ENCODE measurements around the gene TPCN1.

The TPCN1 gene

GRCh38 chr12:113220593-113221180 is 577 bp upstream of the TPCN1 start:
- DNase-seq (ENCODE audit: low read depth, low spot score), result no peak
- H3K4me3 ChIP-seq (ENCODE audit: low read length), result peak overlapping the region; percentile 86

GRCh38 chr12:113221997-113222729 is 899 bp downstream of the TPCN1 start:
- no peak for DNase-seq (ENCODE audit: low read depth, low spot score)
- peak overlapping the region; percentile 80 for H3K4me3 ChIP-seq (ENCODE audit: low read length)

DNA sequence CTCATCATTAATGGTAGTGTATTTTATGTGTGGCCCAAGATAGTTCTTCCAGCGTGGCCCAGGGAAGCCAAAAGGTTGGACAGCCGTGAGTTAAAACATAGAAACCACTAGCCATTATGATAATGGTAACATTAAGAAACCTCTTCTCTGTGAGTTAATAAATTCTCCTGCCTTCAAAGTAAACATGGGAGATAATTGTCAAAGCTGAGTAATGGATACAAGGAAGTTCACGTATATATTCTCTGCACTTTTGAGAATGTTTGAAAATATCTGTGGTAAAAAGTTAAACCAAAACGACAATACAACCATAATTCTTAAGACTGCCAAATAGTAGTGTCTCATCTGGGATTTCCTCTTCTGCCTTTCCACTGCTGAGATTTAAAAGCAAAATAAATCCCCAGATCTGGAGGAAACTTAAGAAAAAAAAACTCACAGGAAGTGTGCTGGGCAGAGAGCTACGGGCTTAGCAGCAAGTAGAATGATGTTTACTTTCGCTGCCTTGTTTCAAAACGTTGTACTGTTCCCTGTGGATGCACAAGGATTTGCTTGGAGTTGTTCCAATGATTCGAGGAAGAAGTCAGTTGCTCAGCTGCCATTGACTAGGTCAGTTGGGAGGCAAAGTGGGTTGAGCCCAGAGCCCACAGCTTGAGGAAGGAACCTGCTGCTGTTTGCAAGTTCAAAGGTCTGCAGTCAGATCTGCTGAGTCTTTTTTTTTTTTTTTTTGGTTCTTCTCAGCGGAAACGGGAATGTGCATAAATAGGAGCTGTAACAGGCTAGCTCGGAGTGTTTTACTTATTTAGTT is 1.7 kb downstream of the TPCN1 start:
- peak; percentile 50 for DNase-seq (ENCODE audit: low read depth, low spot score)
- H3K4me3 ChIP-seq (ENCODE audit: low read length), result peak overlapping the region; percentile 42

- H3K4me3 ChIP-seq (ENCODE audit: low read length), result no peak overlapping the region
- no peak for DNase-seq (ENCODE audit: low read depth, low spot score)
Measured at GRCh38 chr12:113224955-113225354, 3.7 kb downstream of the TPCN1 start.

DNA sequence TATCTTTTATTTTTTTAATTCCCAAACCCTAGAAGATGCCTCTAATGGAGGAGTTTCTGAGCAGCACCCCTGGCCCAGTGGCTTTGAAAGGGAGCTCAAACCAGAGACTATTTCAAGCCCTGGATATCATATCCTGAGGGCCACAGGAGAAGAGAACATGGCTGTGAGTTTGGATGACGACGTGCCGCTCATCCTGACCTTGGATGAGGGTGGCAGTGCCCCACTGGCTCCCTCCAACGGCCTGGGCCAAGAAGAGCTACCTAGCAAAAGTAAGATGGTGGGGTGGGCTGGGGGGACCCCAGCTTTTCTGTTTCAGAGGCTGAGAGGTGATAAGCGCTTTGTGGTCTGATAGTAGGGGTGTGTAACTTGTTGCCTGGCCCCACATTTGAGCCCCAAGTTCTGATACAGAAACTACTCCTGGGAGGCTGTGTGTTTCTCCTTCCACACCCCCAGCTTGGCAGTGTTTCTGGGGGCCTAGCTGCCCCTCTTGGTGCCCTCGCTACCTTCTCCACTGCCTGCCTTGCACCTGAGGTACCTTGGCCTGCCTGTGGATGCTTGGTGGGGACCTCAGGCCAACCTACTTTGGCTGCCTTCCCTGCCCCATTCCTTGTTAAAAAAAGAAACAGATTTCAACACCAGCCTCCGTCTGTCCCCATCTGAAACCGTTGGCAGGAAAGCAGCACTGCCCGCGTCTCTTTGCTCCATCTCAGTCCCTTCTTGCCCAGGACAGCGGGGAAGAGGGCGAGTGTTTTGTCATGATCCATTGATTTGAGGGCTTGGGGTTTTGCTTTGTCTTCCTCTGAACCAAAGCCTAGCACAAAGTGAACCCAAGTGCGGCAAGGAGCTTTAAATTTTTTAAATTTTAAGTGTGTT is 5.7 kb downstream of the TPCN1 start:
- H3K4me3 ChIP-seq (ENCODE audit: low read length), result no peak overlapping the region
- DNase-seq (ENCODE audit: low read depth, low spot score), result no peak

DNA sequence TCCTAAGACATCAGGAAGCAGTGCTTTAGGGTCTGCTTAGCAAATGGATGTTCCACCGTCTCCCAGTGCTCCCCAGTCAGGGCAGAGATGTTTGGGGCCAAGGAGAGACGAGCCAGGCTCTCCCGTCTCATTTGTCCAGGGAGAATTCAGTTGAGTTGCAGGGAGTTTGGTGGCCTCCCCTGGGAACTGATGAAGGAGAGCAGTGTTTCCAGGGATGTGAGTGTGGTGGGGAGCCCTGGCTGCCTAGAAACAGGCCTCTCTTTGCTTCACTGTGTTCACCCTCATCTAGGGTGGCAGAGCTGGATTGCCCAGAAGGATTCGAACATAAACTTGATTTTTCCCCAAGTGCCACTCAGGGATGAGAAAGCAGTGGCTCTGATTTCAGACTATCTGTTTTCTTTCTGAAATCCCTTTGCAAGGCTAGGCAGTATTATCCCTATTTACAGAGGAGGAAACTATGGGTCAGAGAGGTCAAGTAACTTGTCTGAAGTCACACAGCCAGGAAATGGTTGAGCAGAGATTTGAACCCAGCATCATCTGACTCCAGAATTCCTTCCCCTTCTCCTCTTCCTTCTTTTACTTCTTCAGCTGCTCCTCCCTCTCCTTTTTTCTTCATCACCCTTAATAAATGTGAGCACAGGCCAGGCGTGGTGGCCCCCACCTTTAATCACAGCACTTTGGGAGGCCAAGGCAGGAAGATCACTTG is 6.6 kb downstream of the TPCN1 start:
- H3K4me3 ChIP-seq (ENCODE audit: low read length), result no peak overlapping the region
- DNase-seq (ENCODE audit: low read depth, low spot score), result no peak

GRCh38 chr12:113228394-113229028 is 7.2 kb downstream of the TPCN1 start:
- no peak overlapping the region for H3K4me3 ChIP-seq (ENCODE audit: low read length)
- DNase-seq (ENCODE audit: low read depth, low spot score), result no peak

GRCh38 chr12:113230315-113231234 is 9.3 kb downstream of the TPCN1 start:
- no peak overlapping the region for H3K4me3 ChIP-seq (ENCODE audit: low read length)
- no peak for DNase-seq (ENCODE audit: low read depth, low spot score)

DNA sequence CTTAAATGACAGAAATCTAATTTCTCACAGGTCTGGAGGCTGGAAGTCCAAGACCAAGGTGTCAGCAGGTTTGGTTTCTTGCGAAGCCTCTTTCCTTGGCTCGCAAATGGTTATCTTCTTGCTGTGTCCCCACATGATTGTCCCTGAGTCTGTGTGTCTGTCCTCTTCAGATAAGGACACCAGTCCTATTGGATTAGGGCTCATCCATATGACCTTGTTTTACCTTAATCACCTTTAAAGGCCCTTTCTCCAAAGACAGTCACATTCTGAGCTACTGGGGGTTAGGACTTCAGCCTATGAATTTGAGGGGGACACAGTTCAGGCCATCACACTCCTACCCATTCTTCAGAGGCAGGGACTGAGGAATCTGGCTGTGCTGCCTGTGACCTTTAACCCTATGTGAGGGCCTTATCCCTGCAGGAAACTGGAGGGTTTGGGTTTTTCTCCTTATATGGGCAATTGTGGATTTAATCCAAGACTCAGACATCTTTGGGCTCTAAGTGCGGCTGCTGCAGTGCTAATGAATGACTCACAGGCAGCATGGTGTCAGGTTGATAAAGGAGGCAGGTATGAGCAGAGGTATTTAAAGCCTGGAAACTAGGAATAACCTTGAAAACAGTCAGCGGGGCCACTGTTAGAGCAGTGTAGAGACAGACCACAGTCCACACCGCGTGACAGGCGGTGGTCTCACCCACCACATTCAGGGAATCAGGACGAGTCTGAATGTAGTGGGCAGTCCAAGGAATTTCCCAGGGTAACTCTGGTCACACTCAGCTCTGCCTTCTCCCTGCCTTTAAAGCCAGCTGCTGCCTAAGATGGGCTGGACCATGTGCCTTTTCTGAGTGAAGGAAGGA is 10.2 kb downstream of the TPCN1 start:
- H3K4me3 ChIP-seq (ENCODE audit: low read length), result no peak overlapping the region
- DNase-seq (ENCODE audit: low read depth, low spot score), result no peak

GRCh38 chr12:113232089-113232839 is 11.0 kb downstream of the TPCN1 start:
- DNase-seq (ENCODE audit: low read depth, low spot score), result no peak
- H3K4me3 ChIP-seq (ENCODE audit: low read length), result no peak overlapping the region

DNA sequence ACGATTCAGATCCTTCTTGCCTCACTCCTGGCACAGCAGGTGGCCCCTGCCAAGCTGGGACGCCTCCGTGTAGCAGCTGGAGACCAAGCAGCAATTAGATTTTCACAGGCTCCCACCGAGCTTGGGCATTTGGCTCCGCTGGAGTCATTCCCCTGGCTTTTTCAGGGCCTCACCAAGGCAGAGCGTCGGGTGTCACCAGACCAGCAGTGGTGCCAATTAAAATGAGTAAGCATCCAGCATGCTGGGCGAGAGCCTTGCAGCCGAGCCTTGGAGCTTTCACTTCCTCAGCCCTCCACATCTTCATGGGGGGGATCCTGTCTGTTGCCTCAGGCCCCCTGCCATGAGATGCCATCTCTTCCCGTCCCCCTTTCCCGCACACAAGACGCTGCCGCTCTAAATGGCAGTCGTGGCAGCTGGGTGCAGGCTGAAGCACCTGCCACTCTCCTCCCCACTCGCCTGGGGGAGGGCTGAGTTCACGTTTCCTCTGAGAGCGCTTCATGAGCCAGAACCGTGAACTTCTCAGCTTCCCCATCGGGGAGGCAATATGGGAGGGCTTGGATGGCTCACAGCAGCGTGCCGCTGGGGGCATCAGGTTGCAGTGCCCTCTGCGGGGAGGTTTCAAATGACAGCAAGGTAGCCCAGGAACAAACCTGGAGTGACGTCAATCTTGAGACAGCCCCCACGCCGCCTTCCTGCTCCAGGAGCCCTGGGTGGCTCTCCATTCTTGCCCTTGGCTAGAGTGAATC is 11.7 kb downstream of the TPCN1 start:
- DNase-seq (ENCODE audit: low read depth, low spot score), result no peak
- no peak overlapping the region for H3K4me3 ChIP-seq (ENCODE audit: low read length)

DNA sequence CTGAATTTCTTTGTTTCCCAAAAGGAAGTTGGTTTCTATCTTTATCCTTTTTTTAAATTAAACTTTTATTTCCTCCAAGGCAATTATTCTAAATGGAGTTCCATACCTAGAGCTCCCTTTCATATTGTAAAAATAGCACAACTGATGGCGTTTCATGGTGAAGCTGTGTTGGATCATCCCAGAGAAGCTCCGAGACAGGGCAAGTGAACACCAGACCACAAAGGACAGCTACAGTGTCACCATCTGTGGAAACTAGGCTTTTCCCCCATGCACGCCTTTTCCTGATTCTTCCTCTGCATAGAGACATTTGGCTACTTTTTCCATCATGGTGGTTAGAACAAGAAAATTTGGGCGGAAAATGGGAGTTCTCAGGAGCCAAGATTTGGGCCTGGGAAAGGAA is 12.7 kb downstream of the TPCN1 start:
- no peak for DNase-seq (ENCODE audit: low read depth, low spot score)
- no peak overlapping the region for H3K4me3 ChIP-seq (ENCODE audit: low read length)

DNA sequence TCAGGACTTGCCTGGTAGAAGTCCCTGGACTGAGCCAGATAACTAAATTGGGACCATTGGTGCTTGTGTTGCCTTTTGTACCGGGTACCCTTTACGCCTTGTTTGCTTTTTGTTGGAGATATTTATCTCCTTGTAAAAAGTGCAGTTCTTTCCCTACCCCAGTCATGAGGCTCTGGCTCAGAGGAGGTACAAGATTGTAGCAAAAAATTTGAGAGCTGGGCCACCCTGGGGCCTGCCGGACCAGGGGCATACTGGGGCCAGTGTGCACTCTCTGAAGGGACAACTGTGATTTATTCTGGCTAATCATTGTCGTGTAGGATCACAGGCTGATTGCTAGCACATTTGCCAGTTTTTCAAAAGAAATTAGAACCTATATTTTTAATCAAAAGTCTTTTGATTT is 13.2 kb downstream of the TPCN1 start:
- H3K4me3 ChIP-seq (ENCODE audit: low read length), result no peak overlapping the region

GRCh38 chr12:113235976-113236375 is 14.7 kb downstream of the TPCN1 start:
- no peak overlapping the region for H3K4me3 ChIP-seq (ENCODE audit: low read length)
- DNase-seq (ENCODE audit: low read depth, low spot score), result no peak

More for the DNA sequence above, 13.2 kb downstream of the TPCN1 start:
- no peak for DNase-seq (ENCODE audit: low read depth, low spot score)

All from Jurkat, Clone E6-1 (cell line).